Loucy (cell line): ENCODE data around the gene PPM1M.

ENCODE experiments used
- H2AFZ ChIP-seq: fragments of 200-600 bp; sonication (generic); 2 replicates; pipeline ENCODE4 v1.6.0; 2016; ENCODE audit warnings: antibody characterized with exemption, mild to moderate bottlenecking, low read length, moderate library complexity
- H3F3A ChIP-seq: fragments of 200-600 bp; 2 replicates; pipeline ENCODE4 v1.6.0; 2016; ENCODE audit warnings: antibody characterized with exemption, low read depth, mild to moderate bottlenecking
- H3K27me3 ChIP-seq: fragments of 200-600 bp; sonication (generic); 2 replicates; pipeline ENCODE4 v1.6.1; 2014; ENCODE audit warnings: low read length, mild to moderate bottlenecking; ENCODE audit not compliant: insufficient read depth, poor library complexity, severe bottlenecking
- H3K36me3 ChIP-seq: fragments of 200-600 bp; sonication (generic); 2 replicates; pipeline ENCODE4 v1.6.1; 2016; ENCODE audit warnings: low read length; ENCODE audit not compliant: insufficient read depth
- H3K4me1 ChIP-seq: fragments of 200-600 bp; sonication (generic); 2 replicates; pipeline ENCODE4 v1.5.1; 2014; ENCODE audit warnings: low read length, mild to moderate bottlenecking; ENCODE audit not compliant: insufficient read depth, poor library complexity, severe bottlenecking
- H3K4me2 ChIP-seq: fragments of 200-600 bp; sonication (generic); 2 replicates; pipeline ENCODE4 v1.6.0; 2014; ENCODE audit warnings: antibody characterized with exemption, low read length, low read depth, mild to moderate bottlenecking; ENCODE audit not compliant: poor library complexity, severe bottlenecking
- H3K4me3 ChIP-seq: fragments of 200-600 bp; sonication (generic); 2 replicates; pipeline ENCODE4 v1.5.1; 2014; ENCODE audit warnings: low read length, mild to moderate bottlenecking, mixed read lengths; ENCODE audit not compliant: poor library complexity, severe bottlenecking
- H3K79me2 ChIP-seq: fragments of 200-600 bp; sonication (generic); 2 replicates; pipeline ENCODE4 v1.6.1; 2014; ENCODE audit warnings: low read length; ENCODE audit not compliant: insufficient read depth
- H3K9ac ChIP-seq: fragments of 200-600 bp; sonication (generic); 2 replicates; pipeline ENCODE4 v1.6.0; 2014; ENCODE audit warnings: mild to moderate bottlenecking, low read depth, low read length, moderate library complexity; ENCODE audit not compliant: poor library complexity, severe bottlenecking
- H3K9me2 ChIP-seq: fragments of 200-600 bp; sonication (generic); replicated peaks from 2 replicates; pipeline ENCODE4 v1.6.1; 2016; ENCODE audit warnings: low read depth, low read length, mixed read lengths
- H3K9me3 ChIP-seq: fragments of 200-600 bp; sonication (generic); 2 replicates; pipeline ENCODE4 v1.6.1; 2014; ENCODE audit warnings: mild to moderate bottlenecking, antibody characterized with exemption, low read length, low read depth; ENCODE audit not compliant: insufficient read depth
- H4K20me1 ChIP-seq: fragments of 200-600 bp; sonication (generic); 2 replicates; pipeline ENCODE4 v1.6.0; 2014; ENCODE audit warnings: antibody characterized with exemption, low read length, mild to moderate bottlenecking; ENCODE audit not compliant: insufficient read depth, poor library complexity, severe bottlenecking
- EZH2phosphoT487 ChIP-seq: fragments of 200-600 bp; IDR thresholded peaks from 2 replicates; pipeline ENCODE4 v1.6.1; 2018; ENCODE audit warnings: antibody characterized with exemption, mild to moderate bottlenecking, moderate library complexity, borderline replicate concordance
- TF ChIP-seq, protein P1 (sequence below): fragments of 200-600 bp; sonication (generic); conservative IDR thresholded peaks from 2 replicates; pipeline ENCODE4 v1.5.1; 2014; ENCODE audit warnings: mild to moderate bottlenecking, antibody characterized with exemption, low read length

PPM1M gene

DNA sequence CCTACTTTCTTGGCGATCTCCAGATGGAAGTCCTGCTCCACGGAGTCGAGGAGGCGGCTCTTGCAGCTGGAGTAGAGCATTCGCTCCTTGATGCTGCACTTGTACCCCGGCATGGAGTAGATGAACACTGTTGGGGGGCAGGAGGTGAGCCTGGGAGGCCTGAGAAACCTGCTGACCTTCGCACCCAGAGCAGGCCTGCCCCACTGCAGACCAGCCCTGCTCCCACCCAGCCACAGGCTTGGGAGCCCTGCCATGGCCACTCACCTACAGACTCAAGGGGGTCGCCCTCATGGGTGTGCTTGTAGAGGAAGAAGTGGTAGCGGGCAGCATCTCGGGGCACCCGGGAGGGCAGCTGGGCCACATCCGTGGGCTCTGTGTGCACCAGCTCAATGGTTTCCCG, 15.9 kb upstream of the PPM1M start:
- peaks cover 10% of the 10 kb centered on the region; the same call in 1 of the 2 replicates for H3K79me2 ChIP-seq
- no peaks in the 10 kb centered on the region for H3K27me3 ChIP-seq
- H3K4me1 ChIP-seq: no peaks in the 10 kb centered on the region
- H3F3A ChIP-seq: no peaks in the 10 kb centered on the region
- peaks cover 29% of the 10 kb centered on the region; the same call in 1 of the 2 replicates for H3K36me3 ChIP-seq
- no peak overlapping the region for H2AFZ ChIP-seq
- no peak overlapping the region for H3K9ac ChIP-seq
- H4K20me1 ChIP-seq: peaks cover 15% of the 10 kb centered on the region
- H3K4me3 ChIP-seq: no peak overlapping the region
- H3K9me2 ChIP-seq: no peaks in the 10 kb centered on the region
- no peak overlapping the region for H3K4me2 ChIP-seq
- no peak for TF ChIP-seq EZH2phosphoT487
- TF ChIP-seq, protein P1, sequence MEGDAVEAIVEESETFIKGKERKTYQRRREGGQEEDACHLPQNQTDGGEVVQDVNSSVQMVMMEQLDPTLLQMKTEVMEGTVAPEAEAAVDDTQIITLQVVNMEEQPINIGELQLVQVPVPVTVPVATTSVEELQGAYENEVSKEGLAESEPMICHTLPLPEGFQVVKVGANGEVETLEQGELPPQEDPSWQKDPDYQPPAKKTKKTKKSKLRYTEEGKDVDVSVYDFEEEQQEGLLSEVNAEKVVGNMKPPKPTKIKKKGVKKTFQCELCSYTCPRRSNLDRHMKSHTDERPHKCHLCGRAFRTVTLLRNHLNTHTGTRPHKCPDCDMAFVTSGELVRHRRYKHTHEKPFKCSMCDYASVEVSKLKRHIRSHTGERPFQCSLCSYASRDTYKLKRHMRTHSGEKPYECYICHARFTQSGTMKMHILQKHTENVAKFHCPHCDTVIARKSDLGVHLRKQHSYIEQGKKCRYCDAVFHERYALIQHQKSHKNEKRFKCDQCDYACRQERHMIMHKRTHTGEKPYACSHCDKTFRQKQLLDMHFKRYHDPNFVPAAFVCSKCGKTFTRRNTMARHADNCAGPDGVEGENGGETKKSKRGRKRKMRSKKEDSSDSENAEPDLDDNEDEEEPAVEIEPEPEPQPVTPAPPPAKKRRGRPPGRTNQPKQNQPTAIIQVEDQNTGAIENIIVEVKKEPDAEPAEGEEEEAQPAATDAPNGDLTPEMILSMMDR: no peak
- H3K9me3 ChIP-seq: no peaks in the 10 kb centered on the region

DNA sequence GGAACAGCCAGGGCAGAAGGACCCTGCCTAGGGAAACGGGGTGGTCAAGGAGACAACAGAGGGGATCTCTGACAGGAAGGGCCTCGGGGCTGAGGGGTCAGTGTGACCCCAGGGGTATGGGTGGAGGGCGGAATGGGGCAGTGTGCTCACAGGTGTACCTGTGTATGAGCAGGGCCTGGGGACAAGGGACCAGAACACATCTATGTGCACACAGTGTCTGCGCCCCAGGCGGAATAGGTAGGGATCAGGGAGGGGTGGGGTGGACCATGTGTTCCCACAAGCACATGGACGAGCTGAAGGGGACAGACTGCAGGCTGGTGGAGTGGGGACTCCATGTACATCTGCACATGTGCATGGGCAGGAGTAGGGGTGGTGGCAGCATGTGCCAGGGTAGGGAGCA, 15.1 kb upstream of the PPM1M start:
- Histone ChIP-seq H3K4me2 (no peak overlapping the region), H3K9me3 (no peaks in the 10 kb centered on the region), H3K4me3 (no peak overlapping the region), H3F3A (no peaks in the 10 kb centered on the region), H2AFZ (no peak overlapping the region), H3K79me2 (peaks cover 13% of the 10 kb centered on the region; the same call in 1 of the 2 replicates), H4K20me1 (peaks cover 15% of the 10 kb centered on the region), H3K36me3 (peaks cover 29% of the 10 kb centered on the region; the same call in 1 of the 2 replicates), H3K4me1 (no peaks in the 10 kb centered on the region), H3K27me3 (no peaks in the 10 kb centered on the region), H3K9ac (no peak overlapping the region), H3K9me2 (no peaks in the 10 kb centered on the region)
- TF ChIP-seq, protein P1: no peak
- TF ChIP-seq EZH2phosphoT487: no peak

DNA sequence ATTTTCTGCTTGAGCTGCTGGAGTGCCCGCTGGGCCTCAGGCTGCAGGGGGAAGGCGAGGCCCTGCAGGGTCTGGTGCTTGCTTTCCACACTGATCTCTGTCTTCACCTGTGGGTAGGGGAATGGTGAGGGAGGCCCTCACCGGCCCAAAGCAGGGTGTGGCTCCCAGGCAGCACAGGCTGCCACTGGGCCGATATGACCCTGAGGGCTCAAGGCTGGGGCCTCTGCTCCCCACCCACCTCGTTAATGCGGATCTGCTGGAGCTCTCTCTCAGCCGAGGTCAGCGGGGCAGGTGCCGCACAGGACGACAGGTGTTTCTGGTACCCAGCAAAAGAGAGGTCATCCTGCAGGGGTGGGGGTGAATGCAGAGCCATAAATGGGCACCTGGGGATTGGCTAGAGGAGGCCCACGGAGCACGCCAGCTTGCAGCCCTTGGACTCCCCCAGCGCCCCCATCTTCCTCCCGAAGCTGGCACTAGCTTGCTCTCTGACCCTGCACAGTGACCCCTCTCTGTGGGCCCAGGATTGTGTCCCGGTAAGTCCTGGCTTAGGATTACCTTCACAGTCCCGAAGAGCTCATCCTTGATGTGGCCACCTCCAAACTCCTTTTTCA, 14.6 kb upstream of the PPM1M start:
- Histone ChIP-seq H3K4me2 (no peak overlapping the region), H3F3A (no peaks in the 10 kb centered on the region), H3K27me3 (no peaks in the 10 kb centered on the region), H3K79me2 (peaks cover 16% of the 10 kb centered on the region; the same call in 1 of the 2 replicates), H2AFZ (no peak overlapping the region), H3K4me1 (peaks cover 3% of the 10 kb centered on the region), H3K9me2 (no peaks in the 10 kb centered on the region), H3K36me3 (peaks cover 29% of the 10 kb centered on the region; the same call in 1 of the 2 replicates), H4K20me1 (peaks cover 15% of the 10 kb centered on the region), H3K9ac (no peak overlapping the region), H3K4me3 (no peak overlapping the region), H3K9me3 (no peaks in the 10 kb centered on the region)
- TF ChIP-seq, protein P1: no peak
- no peak for TF ChIP-seq EZH2phosphoT487
